Type B pancreatic cell (in vitro differentiated cells): ENCODE results near the gene ZNF43. TPM values are rescaled to one million over a fixed set of nuclear protein-coding genes. Genes with fewer than 3 reads are reported as not detected.
A peak's percentile ranks its signal among the peaks of the same experiment; 100 is the strongest.
"Not testable (repeated sequence)": the region's sequence is repeated elsewhere in the genome, so short reads cannot be mapped to it uniquely, and the experiment has no call there.

Source experiments
- DNase-seq: peaks from one replicate; pipeline ENCODE4 v3.0.0; 2021; ENCODE audit warnings: mixed read lengths; ENCODE audit not compliant: unreplicated experiment; ENCODE audit errors: extremely low spot score
- H3K27ac Mint-ChIP-seq: 2 replicates; pipeline ENCODE4 v1.8.0; 2021; ENCODE audit warnings: mild to moderate bottlenecking, mixed read lengths
- H3K27me3 Mint-ChIP-seq: 2 replicates; pipeline ENCODE4 v1.8.0; 2021; ENCODE audit warnings: mixed read lengths
- H3K36me3 Mint-ChIP-seq: 2 replicates; pipeline ENCODE4 v1.8.0; 2021; ENCODE audit warnings: mixed read lengths
- H3K4me1 Mint-ChIP-seq: one replicate; pipeline ENCODE4 v1.8.0; 2021; ENCODE audit warnings: mixed read lengths; ENCODE audit not compliant: unreplicated experiment
- H3K4me3 Mint-ChIP-seq: 2 replicates; pipeline ENCODE4 v1.8.0; 2021; ENCODE audit warnings: mild to moderate bottlenecking, mixed read lengths
- H3K9me3 Mint-ChIP-seq: 2 replicates; pipeline ENCODE4 v1.8.0; 2021; ENCODE audit warnings: mixed read lengths
- total RNA-seq: library from RNA; stranded (reverse); gene quantifications from 2 replicates; pipeline ENCODE4 v1.2.1, GENCODE V29; 2021; ENCODE audit warnings: low replicate concordance
- TF ChIP-seq, protein P1 (sequence below): fragments of 200-600 bp; sonication (generic); conservative IDR thresholded peaks from 2 replicates; pipeline ENCODE4 v1.5.0; 2021; ENCODE audit warnings: antibody characterized with exemption, mild to moderate bottlenecking

The ZNF43 gene
- total RNA-seq, 1 donor from 2014 or later = 53.9 TPM

DNA sequence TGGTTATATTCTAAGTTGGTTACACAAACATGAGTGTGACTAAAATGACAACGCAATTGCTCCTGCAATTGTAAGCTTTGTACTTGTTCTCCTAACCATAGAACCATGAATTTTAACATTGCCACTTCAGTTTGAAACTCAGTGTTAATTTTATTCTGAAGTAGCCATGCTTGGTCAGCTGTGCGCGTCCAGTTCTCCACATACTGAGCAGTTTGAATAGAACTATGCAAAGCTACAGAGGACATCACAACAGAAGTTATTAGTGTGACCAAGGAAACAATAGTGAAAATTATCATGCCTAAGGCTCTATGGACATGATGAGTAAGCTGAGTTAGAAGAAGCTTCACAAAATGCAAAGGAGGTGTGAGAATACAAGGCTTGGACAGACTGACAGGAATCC, 49.0 kb downstream of the ZNF43 start:
- H3K36me3 Mint-ChIP-seq = no peaks in the 10 kb centered on the region
- H3K27ac Mint-ChIP-seq = no peak overlapping the region
- no peaks in the 10 kb centered on the region for H3K27me3 Mint-ChIP-seq
- H3K4me1 Mint-ChIP-seq = no peaks in the 10 kb centered on the region
- TF ChIP-seq, protein P1, sequence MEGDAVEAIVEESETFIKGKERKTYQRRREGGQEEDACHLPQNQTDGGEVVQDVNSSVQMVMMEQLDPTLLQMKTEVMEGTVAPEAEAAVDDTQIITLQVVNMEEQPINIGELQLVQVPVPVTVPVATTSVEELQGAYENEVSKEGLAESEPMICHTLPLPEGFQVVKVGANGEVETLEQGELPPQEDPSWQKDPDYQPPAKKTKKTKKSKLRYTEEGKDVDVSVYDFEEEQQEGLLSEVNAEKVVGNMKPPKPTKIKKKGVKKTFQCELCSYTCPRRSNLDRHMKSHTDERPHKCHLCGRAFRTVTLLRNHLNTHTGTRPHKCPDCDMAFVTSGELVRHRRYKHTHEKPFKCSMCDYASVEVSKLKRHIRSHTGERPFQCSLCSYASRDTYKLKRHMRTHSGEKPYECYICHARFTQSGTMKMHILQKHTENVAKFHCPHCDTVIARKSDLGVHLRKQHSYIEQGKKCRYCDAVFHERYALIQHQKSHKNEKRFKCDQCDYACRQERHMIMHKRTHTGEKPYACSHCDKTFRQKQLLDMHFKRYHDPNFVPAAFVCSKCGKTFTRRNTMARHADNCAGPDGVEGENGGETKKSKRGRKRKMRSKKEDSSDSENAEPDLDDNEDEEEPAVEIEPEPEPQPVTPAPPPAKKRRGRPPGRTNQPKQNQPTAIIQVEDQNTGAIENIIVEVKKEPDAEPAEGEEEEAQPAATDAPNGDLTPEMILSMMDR = no peak
- peaks cover 8% of the 10 kb centered on the region for H3K9me3 Mint-ChIP-seq
- no peak overlapping the region for H3K4me3 Mint-ChIP-seq
- no peak for DNase-seq

DNA sequence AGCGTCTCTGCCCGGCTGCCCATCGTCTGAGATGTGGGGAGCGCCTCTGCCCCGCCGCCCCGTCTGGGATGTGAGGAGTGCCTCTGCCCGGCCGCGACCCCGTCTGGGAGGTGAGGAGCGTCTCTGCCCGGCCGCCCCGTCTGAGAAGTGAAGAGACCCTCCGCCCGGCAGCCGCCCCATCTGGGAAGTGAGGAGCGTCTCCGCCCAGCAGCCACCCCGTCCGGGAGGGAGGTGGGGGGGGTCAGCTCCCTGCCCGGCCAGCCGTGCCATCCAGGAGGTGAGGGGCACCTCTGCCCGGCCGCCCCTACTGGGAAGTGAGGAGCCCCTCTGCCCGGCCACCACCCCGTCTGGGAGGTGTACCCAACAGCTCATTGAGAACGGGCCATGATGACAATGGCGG, 60.2 kb downstream of the ZNF43 start:
- H3K9me3 Mint-ChIP-seq, H3K27me3 Mint-ChIP-seq, H3K4me3 Mint-ChIP-seq: not testable (repeated sequence)

DNA sequence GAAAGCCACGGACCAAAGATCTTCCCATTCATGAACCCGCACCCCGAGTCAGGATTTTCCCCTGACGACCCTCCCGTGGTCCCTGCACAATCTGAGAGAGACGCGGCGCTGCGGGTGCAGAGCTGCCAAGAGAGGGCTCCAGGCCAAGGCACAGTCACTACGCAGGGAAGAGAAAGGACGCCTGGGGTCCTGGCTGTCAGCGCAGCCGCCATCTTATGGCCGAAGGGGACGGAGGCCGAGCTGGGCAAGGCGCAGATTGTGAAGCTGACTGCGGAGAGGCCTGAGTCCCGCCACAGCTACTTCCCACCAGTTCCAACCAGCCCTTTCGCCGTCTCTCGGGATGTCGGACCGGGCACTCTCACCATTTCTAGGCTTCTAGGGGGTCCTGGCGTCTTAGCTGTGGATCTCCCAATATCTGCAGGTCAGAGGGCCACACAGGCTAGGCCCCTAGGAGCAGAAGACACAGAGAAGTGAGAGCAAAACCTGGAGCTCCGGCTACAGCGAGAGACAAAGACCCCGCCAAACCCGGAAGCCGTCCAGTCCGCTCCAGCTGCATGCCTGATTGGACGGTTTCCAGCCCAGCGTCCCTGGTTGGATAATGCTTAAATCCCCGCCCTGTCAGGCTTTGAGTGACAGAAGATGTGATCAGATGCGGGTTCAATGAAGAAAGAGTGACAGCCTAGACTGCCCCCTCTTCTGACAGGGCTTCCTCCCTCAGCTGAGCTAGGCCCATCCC, 68.7 kb downstream of the ZNF43 start, which contains the start of gene ZNF100:
Gene ZNF100, minus strand, starts transcription at position 515 of the 736 bp plus-strand sequence. Its CDS starts 150 bp downstream, at position 365.
- peak within 1 kb of the TSS; percentile 96 for H3K27ac Mint-ChIP-seq

More for the DNA sequence above, 60.2 kb downstream of the ZNF43 start:
- not testable (repeated sequence) for H3K4me1 Mint-ChIP-seq, H3K27ac Mint-ChIP-seq, H3K36me3 Mint-ChIP-seq, DNase-seq

DNA sequence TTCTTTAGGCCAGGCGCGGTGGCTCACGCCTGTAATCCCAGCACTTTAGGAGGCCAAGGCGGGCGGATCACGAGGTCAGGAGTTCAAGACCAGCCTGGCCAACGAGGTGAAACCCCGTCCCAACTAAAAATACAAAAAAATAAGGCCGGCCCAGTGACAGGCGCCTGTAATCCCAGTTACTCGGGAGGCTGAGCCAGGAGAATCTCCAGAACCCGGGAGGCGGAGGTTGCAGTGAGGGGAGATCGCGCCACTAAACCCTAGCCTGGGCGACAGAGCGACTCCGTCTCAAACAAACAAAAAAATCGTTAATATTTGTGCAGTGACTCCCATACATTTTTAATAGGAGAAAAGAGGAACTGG, 69.3 kb downstream of the ZNF43 start:
- H3K4me1 Mint-ChIP-seq = peaks cover 11% of the 10 kb centered on the region
- H3K4me3 Mint-ChIP-seq = peak overlapping the region; percentile 99
- DNase-seq, H3K9me3 Mint-ChIP-seq, H3K27me3 Mint-ChIP-seq: not testable (repeated sequence)
- peaks cover 36% of the 10 kb centered on the region for H3K36me3 Mint-ChIP-seq
- peak overlapping the region; percentile 96 for H3K27ac Mint-ChIP-seq

More for the DNA sequence above, 68.7 kb downstream of the ZNF43 start, which contains the start of gene ZNF100:
- Mint-ChIP-seq H3K36me3 (peaks cover 31% of the 10 kb centered on the region), H3K9me3 (no peaks in the 10 kb centered on the region), H3K27me3 (no peaks in the 10 kb centered on the region), H3K4me3 (peak within 1 kb of the TSS; percentile 99), H3K4me1 (peaks cover 11% of the 10 kb centered on the region)
- DNase-seq = peak; percentile 88
- TF ChIP-seq, protein P1 = no peak

DNA sequence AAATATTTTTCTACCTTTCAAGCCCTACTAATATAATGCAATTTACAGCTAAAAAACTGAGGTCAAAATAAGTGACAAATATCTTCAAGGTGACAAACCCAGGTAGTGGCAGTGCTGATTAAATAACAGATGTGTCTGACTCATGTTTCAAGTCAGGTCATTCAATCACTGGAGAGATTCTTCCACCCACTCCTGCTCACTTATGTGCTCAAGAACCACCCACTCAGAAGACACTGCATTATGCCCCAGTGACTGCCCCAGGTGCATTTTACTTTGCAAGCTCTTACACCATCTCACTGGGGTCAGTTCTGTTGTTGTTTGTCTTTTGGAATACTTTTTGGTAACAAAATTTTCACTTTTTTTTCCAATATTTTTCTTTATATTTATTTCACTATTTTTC, 70.8 kb downstream of the ZNF43 start:
- Mint-ChIP-seq H3K4me3 (peak overlapping the region; percentile 68), H3K36me3 (peaks cover 47% of the 10 kb centered on the region), H3K9me3 (no peaks in the 10 kb centered on the region), H3K27me3 (no peaks in the 10 kb centered on the region), H3K27ac (no peak overlapping the region), H3K4me1 (peaks cover 11% of the 10 kb centered on the region)
- no peak for DNase-seq
- TF ChIP-seq, protein P1 = no peak

DNA sequence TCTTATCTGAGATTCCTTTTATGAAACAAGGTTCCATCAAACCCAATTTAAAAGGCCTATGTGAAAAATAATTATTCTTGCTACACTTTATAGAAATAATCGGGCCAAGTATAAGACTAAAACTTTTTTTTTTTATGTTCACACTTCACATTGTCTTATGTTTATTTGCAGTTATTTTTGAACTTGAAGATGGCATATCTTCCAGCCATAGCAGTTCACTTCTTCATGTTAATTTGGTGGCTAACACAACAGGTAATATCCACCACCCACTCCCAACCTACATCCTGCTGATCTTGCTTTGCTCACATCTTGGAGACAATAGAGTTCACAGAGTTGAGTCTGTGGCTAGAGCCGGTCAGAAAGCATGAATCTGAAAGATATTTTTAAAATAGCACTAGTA, 74.4 kb downstream of the ZNF43 start:
- DNase-seq, H3K9me3 Mint-ChIP-seq, H3K27ac Mint-ChIP-seq, H3K27me3 Mint-ChIP-seq, H3K4me3 Mint-ChIP-seq: not testable (repeated sequence)
- Mint-ChIP-seq H3K36me3 (peaks cover 75% of the 10 kb centered on the region), H3K4me1 (peaks cover 10% of the 10 kb centered on the region)

DNA sequence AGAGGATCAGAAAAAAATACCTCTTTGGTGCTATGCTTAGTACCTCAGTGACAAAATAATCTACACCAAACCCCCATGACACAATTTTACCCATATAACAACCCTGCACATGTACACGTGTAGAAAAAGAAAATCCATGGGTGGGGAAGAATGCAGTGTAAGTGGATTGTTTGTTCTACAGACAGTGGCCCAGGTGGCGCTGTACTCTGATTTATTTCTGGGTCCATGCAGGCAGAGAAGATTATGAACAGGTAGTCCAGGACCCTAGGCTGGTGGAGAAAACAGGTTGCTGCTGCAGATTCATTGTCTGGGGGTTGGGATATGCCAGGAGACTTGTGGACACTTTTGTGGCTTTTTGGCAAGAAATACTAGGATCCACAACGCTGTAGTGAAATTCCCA, 77.7 kb downstream of the ZNF43 start:
- no peaks in the 10 kb centered on the region for H3K4me1 Mint-ChIP-seq

DNA sequence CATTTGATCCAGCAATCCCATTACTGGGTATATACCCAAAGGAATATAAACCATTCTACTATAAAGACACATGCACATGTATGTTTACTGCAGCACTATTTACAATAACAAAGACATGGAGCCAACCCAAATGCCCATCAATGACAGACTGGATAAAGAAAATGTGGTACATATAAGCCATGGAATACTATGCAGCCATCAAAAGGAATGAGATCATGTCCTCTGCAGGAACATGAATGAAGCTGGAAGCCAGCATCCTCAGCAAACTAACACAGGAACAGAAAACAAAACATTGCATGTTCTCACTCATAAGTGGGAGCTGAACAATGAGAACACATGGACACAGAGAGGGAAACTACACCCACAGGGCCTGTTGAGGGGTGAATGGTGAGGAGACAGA, 80.4 kb downstream of the ZNF43 start:
- peaks cover 79% of the 10 kb centered on the region for H3K36me3 Mint-ChIP-seq
- H3K4me3 Mint-ChIP-seq, DNase-seq, H3K27ac Mint-ChIP-seq, H3K4me1 Mint-ChIP-seq, H3K27me3 Mint-ChIP-seq: not testable (repeated sequence)
- peaks cover 10% of the 10 kb centered on the region for H3K9me3 Mint-ChIP-seq

More for the DNA sequence above, 77.7 kb downstream of the ZNF43 start:
- Mint-ChIP-seq H3K36me3 (peaks cover 79% of the 10 kb centered on the region), H3K9me3 (peaks cover 10% of the 10 kb centered on the region), H3K27ac (no peak overlapping the region), H3K4me3 (no peak overlapping the region), H3K27me3 (no peaks in the 10 kb centered on the region)
- DNase-seq = no peak
- TF ChIP-seq, protein P1 = no peak
